HG03095 (cell line): ENCODE data around the gene PEX7.
"Not testable (repeated sequence)": the region's sequence is repeated elsewhere in the genome, so short reads cannot be mapped to it uniquely, and the experiment has no call there.

Experiments
- ATAC-seq: cut with Tn5 transposase; IDR thresholded peaks from one replicate; pipeline ENCODE4 v1.9.1; 2021; ENCODE audit warnings: moderate library complexity; ENCODE audit not compliant: unreplicated experiment

Gene PEX7

GRCh38 chr6:136949957-136950356, 127.6 kb downstream of the PEX7 start:
- not testable (repeated sequence) for ATAC-seq

- ATAC-seq = no peak
Measured at GRCh38 chr6:136950436-136951126, 128.2 kb downstream of the PEX7 start.

GRCh38 chr6:136952714-136953260, 130.4 kb downstream of the PEX7 start:
- ATAC-seq = no peak

DNA sequence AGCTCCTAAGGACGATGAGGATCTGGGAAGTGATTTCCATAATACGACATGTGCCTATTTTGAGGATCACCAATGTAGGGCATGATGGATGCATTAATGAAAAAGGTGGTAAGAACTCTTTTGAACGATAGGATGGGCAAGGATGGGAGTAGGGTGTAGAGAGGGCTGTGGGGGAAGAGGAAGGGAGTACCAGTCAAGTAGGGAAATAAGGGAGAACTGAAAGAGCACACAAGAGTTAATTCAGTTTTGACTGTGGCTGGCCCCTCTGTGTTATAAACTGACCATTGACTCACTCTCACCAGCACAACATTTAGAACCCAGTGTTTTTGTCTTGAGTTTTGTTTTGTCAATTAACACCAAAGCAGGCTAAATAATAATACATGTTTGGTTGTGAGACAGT, 132.7 kb downstream of the PEX7 start:
- no peak for ATAC-seq

DNA sequence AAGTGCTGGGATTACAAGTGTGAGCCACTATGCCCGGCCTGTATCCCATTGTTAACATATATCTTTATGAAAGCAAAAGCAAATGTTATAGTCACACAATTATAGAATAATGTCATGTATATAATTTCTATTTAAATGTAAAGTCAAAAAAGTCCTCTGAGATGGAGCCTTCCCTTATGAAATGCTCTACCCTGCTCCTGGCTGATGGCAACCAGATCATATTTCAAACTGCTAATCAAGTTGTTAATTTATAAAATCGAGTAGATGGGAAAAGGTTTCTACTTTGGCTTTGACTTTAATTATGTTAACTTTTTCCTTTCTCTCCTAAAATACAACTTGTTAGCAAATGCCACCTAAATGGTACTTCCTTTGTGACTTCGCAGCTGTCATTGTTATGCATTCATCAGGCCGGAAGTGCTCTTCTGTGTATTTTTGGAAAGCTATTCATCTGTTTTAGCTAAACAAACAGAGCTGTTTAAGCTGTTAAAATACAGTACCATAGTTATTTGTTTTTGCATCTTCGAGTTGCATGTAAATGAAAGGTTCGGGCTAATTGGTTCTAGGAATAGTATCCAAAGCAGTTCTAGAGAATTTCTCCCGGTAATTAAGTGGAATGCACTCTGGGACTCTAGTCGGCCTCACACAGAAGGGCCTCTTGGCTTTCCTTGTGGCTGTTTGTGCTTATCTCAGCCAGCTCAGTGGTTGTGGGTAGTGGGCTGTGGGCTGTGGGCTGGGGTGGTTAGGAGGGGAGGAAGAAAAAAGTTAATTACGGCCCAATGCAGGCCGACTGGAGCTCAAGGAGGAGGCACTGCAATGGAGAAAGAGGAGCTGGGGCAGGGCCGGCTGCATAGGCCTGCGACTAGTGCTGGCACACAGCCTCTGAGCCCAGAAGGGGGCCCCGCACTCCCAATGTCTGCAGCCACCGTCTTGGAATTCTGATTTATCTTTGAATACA, 134.5 kb downstream of the PEX7 start:
- ATAC-seq = no peak

DNA sequence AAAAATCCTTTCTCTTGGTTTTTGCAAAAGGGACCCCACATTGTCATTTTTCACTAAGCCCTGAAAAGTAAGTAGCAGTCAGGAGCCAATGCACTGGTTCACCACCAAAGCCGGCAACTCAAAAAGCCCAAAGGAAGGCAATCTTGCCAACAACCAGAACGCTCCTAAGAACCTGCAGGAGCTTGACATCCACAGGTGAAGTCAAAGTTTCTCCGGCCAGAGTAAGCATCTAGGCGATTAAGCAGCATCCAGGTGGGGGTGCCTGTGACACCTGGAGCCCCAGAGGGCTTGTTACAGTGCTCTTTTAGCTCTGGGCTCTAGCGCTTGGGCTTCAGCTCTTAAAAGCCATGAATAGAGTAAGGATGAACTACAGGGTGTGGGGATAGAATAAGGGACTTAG, 135.8 kb downstream of the PEX7 start:
- ATAC-seq = no peak

GRCh38 chr6:136959471-136959891, 137.1 kb downstream of the PEX7 start:
- ATAC-seq = no peak

- ATAC-seq = not testable (repeated sequence)
Measured at GRCh38 chr6:136959935-136960334, 137.5 kb downstream of the PEX7 start.

DNA sequence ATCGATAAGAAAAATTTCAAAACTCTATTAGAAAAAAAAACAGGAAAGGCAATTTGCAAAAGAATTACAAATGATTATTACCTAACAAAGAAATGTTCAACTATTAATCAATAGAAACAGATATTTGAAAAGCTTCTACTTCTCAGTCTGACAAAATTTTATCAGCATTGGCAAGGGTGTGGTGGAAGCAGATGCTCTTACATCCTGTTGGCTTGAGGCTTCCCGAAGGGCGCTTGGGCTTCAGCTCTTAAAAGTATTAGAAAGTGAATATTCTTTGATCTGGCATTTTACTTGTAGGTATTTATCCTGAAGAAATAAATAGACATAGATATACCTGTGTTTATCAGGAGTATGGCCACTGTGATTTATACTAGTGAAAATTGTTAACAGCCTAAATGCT, 138.4 kb downstream of the PEX7 start:
- no peak for ATAC-seq

GRCh38 chr6:136961848-136962247, 139.5 kb downstream of the PEX7 start:
- no peak for ATAC-seq

DNA sequence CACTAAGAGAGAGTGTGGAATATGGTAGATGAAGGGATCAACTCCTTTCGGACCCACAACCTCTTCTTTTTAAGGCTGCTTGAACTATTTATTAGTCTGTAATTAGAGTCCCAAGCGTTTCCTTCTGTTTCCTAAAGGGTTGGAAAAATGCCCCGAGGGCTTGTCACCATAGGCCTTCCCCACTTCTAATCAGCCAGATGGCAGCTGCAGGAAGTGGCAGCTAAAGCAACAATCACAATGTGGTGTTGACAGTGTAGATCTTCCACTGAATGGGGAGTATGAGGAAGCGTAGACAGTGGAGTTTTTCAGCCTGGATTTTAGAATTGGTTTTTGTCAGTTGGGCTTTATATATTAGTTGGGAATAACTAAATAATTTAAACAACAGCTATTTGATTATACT, 140.3 kb downstream of the PEX7 start:
- ATAC-seq = no peak

GRCh38 chr6:136963259-136963658, 140.9 kb downstream of the PEX7 start:
- ATAC-seq = no peak
